Measurements from ENCODE around the gene SLC35B4. TPM values are rescaled to one million over a fixed set of nuclear protein-coding genes. Genes with fewer than 3 reads are reported as not detected.

The SLC35B4 gene
- total and polyA plus RNA-seq, 2 donors (not counting 1 experiment from before 2014, with no cell fraction given), result 6.0 to 14.8 TPM

DNA sequence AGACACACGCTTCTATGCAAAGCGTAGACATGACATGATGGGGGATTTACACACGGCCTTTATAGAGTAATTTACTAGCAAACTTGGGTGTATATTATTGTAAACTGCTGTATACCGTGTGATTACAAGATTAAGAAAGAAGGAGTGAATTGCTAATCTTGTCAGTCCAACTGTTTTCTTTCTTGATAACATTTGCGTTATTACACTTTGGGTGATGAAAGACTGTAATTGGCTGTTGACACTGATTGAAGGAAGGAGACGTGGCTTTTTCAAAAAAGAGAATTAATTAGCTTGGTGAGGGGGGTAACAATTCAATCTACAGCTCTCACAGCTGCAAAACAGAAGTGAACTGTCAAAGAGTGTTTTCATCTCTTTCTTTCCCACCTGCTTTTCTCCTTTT lies 32.7 kb downstream of the SLC35B4 start:
- no peak for DNase-seq
- CTCF ChIA-PET, result no interaction called here
- no peak overlapping the region for H3K27ac ChIP-seq (ENCODE audit: low read length in 2 of 2)
- ATAC-seq (ENCODE audit: low read depth), result no peak
- no peak overlapping the region for H3K9ac ChIP-seq (ENCODE audit: low read length)
- H3K27me3 ChIP-seq (replicated peaks in 1 of 4; ENCODE audit: control extremely low read depth in 1 of 4, control insufficient read depth in 3 of 4, insufficient read depth in 4 of 4, low read length in 3 of 4), result no peaks in the 10 kb centered on the region
- H3K27me3 Mint-ChIP-seq, result peaks cover 37% of the 10 kb centered on the region
- H3K4me2 ChIP-seq (replicated peaks; ENCODE audit: low read depth, low read length, poor library complexity, severe bottlenecking), result no peak overlapping the region
- intact Hi-C loops (cut with micrococcal nuclease), result no loop called here
- no peak for TF ChIP-seq EZH2 (IDR thresholded peaks at IDR 0.05; ENCODE audit: borderline replicate concordance, insufficient read depth, low read depth, low read length, poor library complexity, severe bottlenecking)
- TF ChIP-seq, protein P1, sequence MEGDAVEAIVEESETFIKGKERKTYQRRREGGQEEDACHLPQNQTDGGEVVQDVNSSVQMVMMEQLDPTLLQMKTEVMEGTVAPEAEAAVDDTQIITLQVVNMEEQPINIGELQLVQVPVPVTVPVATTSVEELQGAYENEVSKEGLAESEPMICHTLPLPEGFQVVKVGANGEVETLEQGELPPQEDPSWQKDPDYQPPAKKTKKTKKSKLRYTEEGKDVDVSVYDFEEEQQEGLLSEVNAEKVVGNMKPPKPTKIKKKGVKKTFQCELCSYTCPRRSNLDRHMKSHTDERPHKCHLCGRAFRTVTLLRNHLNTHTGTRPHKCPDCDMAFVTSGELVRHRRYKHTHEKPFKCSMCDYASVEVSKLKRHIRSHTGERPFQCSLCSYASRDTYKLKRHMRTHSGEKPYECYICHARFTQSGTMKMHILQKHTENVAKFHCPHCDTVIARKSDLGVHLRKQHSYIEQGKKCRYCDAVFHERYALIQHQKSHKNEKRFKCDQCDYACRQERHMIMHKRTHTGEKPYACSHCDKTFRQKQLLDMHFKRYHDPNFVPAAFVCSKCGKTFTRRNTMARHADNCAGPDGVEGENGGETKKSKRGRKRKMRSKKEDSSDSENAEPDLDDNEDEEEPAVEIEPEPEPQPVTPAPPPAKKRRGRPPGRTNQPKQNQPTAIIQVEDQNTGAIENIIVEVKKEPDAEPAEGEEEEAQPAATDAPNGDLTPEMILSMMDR (IDR thresholded peaks at IDR 0.05), result no peak
- no peak overlapping the region for H3K4me3 ChIP-seq (ENCODE audit: control extremely low read depth in 1 of 5, extremely low read depth in 1 of 5, insufficient read depth in 1 of 5, low read depth in 2 of 5, low read length in 4 of 5)
- no peaks in the 10 kb centered on the region for H4K20me1 ChIP-seq (ENCODE audit: control insufficient read depth, insufficient read depth, low read length, poor library complexity, severe bottlenecking)
- H3K4me3 Mint-ChIP-seq, result no peak overlapping the region
- WGBS (ENCODE audit: insufficient coverage), result 89% methylated on average over 4 of the region's 6 CpGs
- no peak overlapping the region for H3K27ac Mint-ChIP-seq
- H3K79me2 ChIP-seq (ENCODE audit: control insufficient read depth, insufficient read depth, low read length), result no peaks in the 10 kb centered on the region
- no peaks in the 10 kb centered on the region for H3K4me1 ChIP-seq (ENCODE audit: control insufficient read depth in 2 of 2, insufficient read depth in 2 of 2, low read length in 2 of 2)
- no peaks in the 10 kb centered on the region for H3K36me3 ChIP-seq (replicated peaks in 1 of 2; ENCODE audit: control extremely low read depth in 1 of 2, control insufficient read depth in 1 of 2, extremely low read depth in 1 of 2, insufficient read depth in 2 of 2, low read length in 1 of 2)
- no peaks in the 10 kb centered on the region for H3K9me3 Mint-ChIP-seq (ENCODE audit: insufficient read depth)
- H3K4me1 Mint-ChIP-seq, result no peaks in the 10 kb centered on the region
- POLR2A ChIA-PET, result no interaction called here
- H2AFZ ChIP-seq (ENCODE audit: insufficient read depth, low read depth, low read length, poor library complexity, severe bottlenecking), result no peak overlapping the region
- H3K9me3 ChIP-seq (ENCODE audit: control extremely low read depth in 1 of 3, control insufficient read depth in 2 of 3, insufficient read depth in 1 of 3, low read length in 2 of 3), result no peaks in the 10 kb centered on the region

GRCh38 chr7:134280508-134280907 lies 36.2 kb downstream of the SLC35B4 start:
- Histone ChIP-seq H3K9me3 (ENCODE audit: control extremely low read depth in 1 of 3, control insufficient read depth in 2 of 3, insufficient read depth in 1 of 3, low read length in 2 of 3) (no peaks in the 10 kb centered on the region), H3K27ac (ENCODE audit: low read length in 2 of 2) (no peak overlapping the region), H3K4me3 (ENCODE audit: control extremely low read depth in 1 of 5, extremely low read depth in 1 of 5, insufficient read depth in 1 of 5, low read depth in 2 of 5, low read length in 4 of 5) (no peak overlapping the region), H2AFZ (ENCODE audit: insufficient read depth, low read depth, low read length, poor library complexity, severe bottlenecking) (no peak overlapping the region), H4K20me1 (ENCODE audit: control insufficient read depth, insufficient read depth, low read length, poor library complexity, severe bottlenecking) (no peaks in the 10 kb centered on the region), H3K27me3 (replicated peaks in 1 of 4; ENCODE audit: control extremely low read depth in 1 of 4, control insufficient read depth in 3 of 4, insufficient read depth in 4 of 4, low read length in 3 of 4) (peaks cover 0 to 7% (median 0%) of the 10 kb centered on the region in 4 experiments), H3K36me3 (replicated peaks in 1 of 2; ENCODE audit: control extremely low read depth in 1 of 2, control insufficient read depth in 1 of 2, extremely low read depth in 1 of 2, insufficient read depth in 2 of 2, low read length in 1 of 2) (no peaks in the 10 kb centered on the region), H3K9ac (ENCODE audit: low read length) (no peak overlapping the region), H3K4me2 (replicated peaks; ENCODE audit: low read depth, low read length, poor library complexity, severe bottlenecking) (no peak overlapping the region), H3K4me1 (ENCODE audit: control insufficient read depth in 2 of 2, insufficient read depth in 2 of 2, low read length in 2 of 2) (no peaks in the 10 kb centered on the region), H3K79me2 (ENCODE audit: control insufficient read depth, insufficient read depth, low read length) (no peaks in the 10 kb centered on the region)
- Mint-ChIP-seq H3K9me3 (ENCODE audit: insufficient read depth) (no peaks in the 10 kb centered on the region), H3K4me1 (no peaks in the 10 kb centered on the region), H3K27me3 (peaks cover 56% of the 10 kb centered on the region), H3K27ac (no peak overlapping the region), H3K4me3 (no peak overlapping the region)
- intact Hi-C loops (cut with micrococcal nuclease), result no loop called here
- TF ChIP-seq, protein P1 (IDR thresholded peaks at IDR 0.05), result no peak
- no peak for TF ChIP-seq EZH2 (IDR thresholded peaks at IDR 0.05; ENCODE audit: borderline replicate concordance, insufficient read depth, low read depth, low read length, poor library complexity, severe bottlenecking)
- ChIA-PET POLR2A (no interaction called here), CTCF (no interaction called here)
- WGBS (ENCODE audit: insufficient coverage), result no CpG with 5 or more reads among the region's 2 CpGs
- DNase-seq (no peak), ATAC-seq (ENCODE audit: low read depth) (no peak)

All from B cell (primary cell).